ENCODE results near the gene GTPBP1.

DNA sequence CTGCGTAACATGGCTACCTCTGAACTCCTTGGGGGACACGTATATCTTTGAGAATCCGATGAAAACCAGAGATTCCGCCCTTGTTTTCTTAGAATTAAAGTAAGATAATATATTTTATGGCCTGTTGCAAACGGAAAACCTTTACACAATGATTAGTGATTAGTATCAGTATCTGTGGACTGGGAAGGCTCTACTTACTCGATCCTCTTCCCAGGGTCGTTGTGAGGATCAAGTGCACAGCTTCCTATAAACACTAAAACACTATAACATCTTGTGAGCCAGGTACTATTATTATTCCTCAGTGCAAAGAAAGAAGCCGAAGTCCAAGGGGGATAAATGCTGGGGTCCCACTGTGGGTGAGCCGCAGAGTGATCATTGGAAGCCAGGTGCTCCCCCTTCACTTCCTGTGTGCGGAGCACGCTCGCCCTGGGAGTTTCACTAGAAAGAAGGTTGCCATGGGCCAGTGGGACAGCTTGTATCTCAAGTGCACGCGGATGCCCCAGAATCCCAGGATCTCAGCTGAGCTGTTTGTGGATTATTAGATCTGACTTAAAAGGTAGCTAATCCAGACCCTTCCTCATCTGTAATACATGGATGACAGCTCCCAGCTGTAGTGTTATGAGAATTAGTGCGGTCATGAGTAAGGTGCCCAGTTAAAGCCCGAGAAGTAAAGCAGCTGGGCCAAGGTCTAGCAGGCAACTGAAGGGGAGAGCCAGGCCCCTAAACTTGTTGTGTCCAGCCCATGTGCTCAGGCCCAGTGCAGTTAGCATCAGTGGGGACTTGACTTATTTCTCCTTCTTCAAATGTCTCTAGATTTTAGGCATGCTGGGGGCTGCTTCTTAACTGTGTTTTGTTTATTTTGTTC is 48.5 kb upstream of the GTPBP1 start:
- no peak for TF ChIP-seq GLI4 (CRISPR knock-in tag; IDR thresholded peaks at IDR 0.05; ENCODE audit: borderline replicate concordance)
- no peak for TF ChIP-seq ADNP (CRISPR knock-in tag; IDR thresholded peaks at IDR 0.05)
- no peak for TF ChIP-seq JUND (CRISPR knock-in tag; IDR thresholded peaks at IDR 0.05)
- TF ChIP-seq, protein P1, sequence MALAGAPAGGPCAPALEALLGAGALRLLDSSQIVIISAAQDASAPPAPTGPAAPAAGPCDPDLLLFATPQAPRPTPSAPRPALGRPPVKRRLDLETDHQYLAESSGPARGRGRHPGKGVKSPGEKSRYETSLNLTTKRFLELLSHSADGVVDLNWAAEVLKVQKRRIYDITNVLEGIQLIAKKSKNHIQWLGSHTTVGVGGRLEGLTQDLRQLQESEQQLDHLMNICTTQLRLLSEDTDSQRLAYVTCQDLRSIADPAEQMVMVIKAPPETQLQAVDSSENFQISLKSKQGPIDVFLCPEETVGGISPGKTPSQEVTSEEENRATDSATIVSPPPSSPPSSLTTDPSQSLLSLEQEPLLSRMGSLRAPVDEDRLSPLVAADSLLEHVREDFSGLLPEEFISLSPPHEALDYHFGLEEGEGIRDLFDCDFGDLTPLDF (CRISPR knock-in tag; IDR thresholded peaks at IDR 0.05) = no peak
- TF ChIP-seq, protein P2, sequence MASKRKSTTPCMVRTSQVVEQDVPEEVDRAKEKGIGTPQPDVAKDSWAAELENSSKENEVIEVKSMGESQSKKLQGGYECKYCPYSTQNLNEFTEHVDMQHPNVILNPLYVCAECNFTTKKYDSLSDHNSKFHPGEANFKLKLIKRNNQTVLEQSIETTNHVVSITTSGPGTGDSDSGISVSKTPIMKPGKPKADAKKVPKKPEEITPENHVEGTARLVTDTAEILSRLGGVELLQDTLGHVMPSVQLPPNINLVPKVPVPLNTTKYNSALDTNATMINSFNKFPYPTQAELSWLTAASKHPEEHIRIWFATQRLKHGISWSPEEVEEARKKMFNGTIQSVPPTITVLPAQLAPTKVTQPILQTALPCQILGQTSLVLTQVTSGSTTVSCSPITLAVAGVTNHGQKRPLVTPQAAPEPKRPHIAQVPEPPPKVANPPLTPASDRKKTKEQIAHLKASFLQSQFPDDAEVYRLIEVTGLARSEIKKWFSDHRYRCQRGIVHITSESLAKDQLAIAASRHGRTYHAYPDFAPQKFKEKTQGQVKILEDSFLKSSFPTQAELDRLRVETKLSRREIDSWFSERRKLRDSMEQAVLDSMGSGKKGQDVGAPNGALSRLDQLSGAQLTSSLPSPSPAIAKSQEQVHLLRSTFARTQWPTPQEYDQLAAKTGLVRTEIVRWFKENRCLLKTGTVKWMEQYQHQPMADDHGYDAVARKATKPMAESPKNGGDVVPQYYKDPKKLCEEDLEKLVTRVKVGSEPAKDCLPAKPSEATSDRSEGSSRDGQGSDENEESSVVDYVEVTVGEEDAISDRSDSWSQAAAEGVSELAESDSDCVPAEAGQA (IDR thresholded peaks at IDR 0.05; ENCODE audit: low read depth) = no peak
- TF ChIP-seq, protein P2 (CRISPR knock-in tag; IDR thresholded peaks at IDR 0.05; ENCODE audit: borderline replicate concordance) = no peak
- no peak for TF ChIP-seq ZNF660 (CRISPR knock-in tag; IDR thresholded peaks at IDR 0.05; ENCODE audit: borderline replicate concordance, low read depth)
- no peak for TF ChIP-seq EZH2 (conservative IDR thresholded peaks at IDR 0.05; ENCODE audit: low read depth, low read length)
